Activated CD4-positive, alpha-beta T cell treated with anti-CD3 and anti-CD28 coated beads for 24 hours (primary cell): Measurements from ENCODE around the gene MS4A18.
"Not testable (repeated sequence)": the region's sequence is repeated elsewhere in the genome, so short reads cannot be mapped to it uniquely, and the experiment has no call there.

Experiments used
- DNase-seq, 2 donors: peaks; one replicate each; pipeline ENCODE4 v3.0.0-alpha.2; 2020; ENCODE audit warnings: low read depth in 2 of 2

The MS4A18 gene

GRCh38 chr11:60739114-60739513 is 14.6 kb downstream of the MS4A18 start:
- no peak for DNase-seq

GRCh38 chr11:60740573-60740972 is 16.1 kb downstream of the MS4A18 start:
- no peak for DNase-seq

- DNase-seq, result no peak
Measured at GRCh38 chr11:60741421-60741820, 16.9 kb downstream of the MS4A18 start.

GRCh38 chr11:60743058-60743457 is 18.5 kb downstream of the MS4A18 start:
- no peak for DNase-seq

- no peak for DNase-seq
Measured at GRCh38 chr11:60744114-60744513, 19.6 kb downstream of the MS4A18 start.

GRCh38 chr11:60747359-60747873 is 22.9 kb downstream of the MS4A18 start:
- no peak for DNase-seq

- DNase-seq, result no peak
Measured at GRCh38 chr11:60748225-60748624, 23.7 kb downstream of the MS4A18 start.

GRCh38 chr11:60748821-60749220 is 24.3 kb downstream of the MS4A18 start:
- DNase-seq, result no peak

GRCh38 chr11:60750911-60751310 is 26.4 kb downstream of the MS4A18 start:
- DNase-seq, result no peak

GRCh38 chr11:60753309-60753708 is 28.8 kb downstream of the MS4A18 start:
- DNase-seq, result no peak

- no peak for DNase-seq
Measured at GRCh38 chr11:60754887-60755286, 30.4 kb downstream of the MS4A18 start.

- no peak for DNase-seq
Measured at GRCh38 chr11:60756307-60757032, 31.9 kb downstream of the MS4A18 start, which contains the start of gene MS4A15. MS4A15 (plus strand) TSS chr11:60756867; CDS start chr11:60763734, 6,867 bp downstream.

GRCh38 chr11:60757231-60757800 is 32.8 kb downstream of the MS4A18 start:
- DNase-seq, result no peak

- not testable (repeated sequence) for DNase-seq
Measured at GRCh38 chr11:60758671-60759070, 34.2 kb downstream of the MS4A18 start.

GRCh38 chr11:60759438-60760225 is 35.1 kb downstream of the MS4A18 start:
- DNase-seq, result not testable (repeated sequence)

- DNase-seq, result no peak
Measured at GRCh38 chr11:60761436-60762190, 37.1 kb downstream of the MS4A18 start.

- DNase-seq, result no peak
Measured at GRCh38 chr11:60762851-60763691, 38.6 kb downstream of the MS4A18 start.

- DNase-seq, result no peak
Measured at GRCh38 chr11:60763692-60764369, 39.3 kb downstream of the MS4A18 start.

GRCh38 chr11:60764879-60765278 is 40.4 kb downstream of the MS4A18 start:
- DNase-seq, result no peak

GRCh38 chr11:60765355-60765754 is 40.8 kb downstream of the MS4A18 start:
- DNase-seq, result no peak
